PC-9 (cell line): Measurements from ENCODE around the gene FAM151B. TPM values are rescaled to one million over a fixed set of nuclear protein-coding genes. Genes with fewer than 3 reads are reported as not detected.

Experiments
- BruUV-seq: library from RNA; stranded (reverse); fragments of 400-500 nt; replicated peaks from 2 replicates; lab custom pipeline; 2021; lab: Mats Ljungman, UMichigan
- CTCF ChIA-PET: fragments of 300-600 bp; sonication (Branson Sonifier 250); formaldehyde crosslinking; loops from one replicate; lab custom pipeline; 2022; ENCODE audit warnings: antibody characterized with exemption; lab: Charles Lee
- POLR2A ChIA-PET: fragments of 300-600 bp; sonication (Branson Sonifier 250); formaldehyde crosslinking; loops from one replicate; lab custom pipeline; 2022; ENCODE audit warnings: antibody characterized with exemption; ENCODE audit not compliant: unreplicated experiment; lab: Charles Lee
- DNase-seq, 2 experiments: peaks; one replicate each; pipeline versions ENCODE4 v3.0.0 to v3.0.0-alpha.2; 2015 to 2022; ENCODE audit warnings: mixed read lengths in 1 of 2
- H2AFZ ChIP-seq: fragments of 200-600 bp; sonication (generic); 2 replicates; pipeline ENCODE4 v1.8.1; 2017; ENCODE audit warnings: antibody characterized with exemption
- H3F3A ChIP-seq: fragments of 200-600 bp; sonication (generic); 2 replicates; pipeline ENCODE4 v1.8.1; 2017; ENCODE audit warnings: antibody characterized with exemption, mild to moderate bottlenecking, low read depth; ENCODE audit not compliant: insufficient read depth
- H3K27ac ChIP-seq: fragments of 200-600 bp; sonication (generic); 2 replicates; pipeline ENCODE4 v1.6.1; 2016; ENCODE audit warnings: mixed run types
- H3K27me3 ChIP-seq: fragments of 200-600 bp; sonication (generic); 2 replicates; pipeline ENCODE4 v1.6.1; 2016; ENCODE audit warnings: low read depth, mixed run types; ENCODE audit not compliant: insufficient read depth
- H3K36me3 ChIP-seq: fragments of 200-600 bp; sonication (generic); 2 replicates; pipeline ENCODE4 v1.6.1; 2016; ENCODE audit warnings: low read depth, mixed run types
- H3K4me1 ChIP-seq: fragments of 200-600 bp; sonication (generic); replicated peaks from 2 replicates; pipeline ENCODE4 v1.6.1; 2016; ENCODE audit warnings: mixed run types; ENCODE audit not compliant: insufficient read depth
- H3K4me2 ChIP-seq: fragments of 200-600 bp; sonication (generic); 2 replicates; pipeline ENCODE4 v1.6.1; 2017; ENCODE audit warnings: mixed run types
- H3K4me3 ChIP-seq: fragments of 200-600 bp; sonication (generic); 2 replicates; pipeline ENCODE4 v1.6.1; 2016; ENCODE audit warnings: mixed run types
- H3K79me2 ChIP-seq: fragments of 200-600 bp; sonication (generic); 2 replicates; pipeline ENCODE4 v1.6.1; 2017; ENCODE audit warnings: low read depth, mixed run types
- H3K9me2 ChIP-seq: fragments of 200-600 bp; sonication (generic); 2 replicates; pipeline ENCODE4 v1.8.1; 2017; ENCODE audit warnings: mild to moderate bottlenecking; ENCODE audit not compliant: insufficient read depth
- H3K9me3 ChIP-seq: fragments of 200-600 bp; sonication (generic); 2 replicates; pipeline ENCODE4 v1.8.1; 2016; ENCODE audit warnings: low read depth; ENCODE audit not compliant: insufficient read depth
- H4K20me1 ChIP-seq: fragments of 200-600 bp; sonication (generic); 2 replicates; pipeline ENCODE4 v1.8.1; 2017; ENCODE audit not compliant: insufficient read depth
- CTCF ChIP-seq: fragments of 200-600 bp; sonication (generic); conservative IDR thresholded peaks from 2 replicates; pipeline ENCODE4 v1.6.1; 2017; ENCODE audit warnings: mixed run types, antibody characterized with exemption, mild to moderate bottlenecking, moderate library complexity
- EZH2 ChIP-seq: fragments of 200-600 bp; sonication (generic); IDR thresholded peaks from 2 replicates; pipeline ENCODE4 v1.8.0; 2017; ENCODE audit warnings: antibody characterized with exemption, low read depth
- intact Hi-C: fragments of 100-400 bp; cut with micrococcal nuclease; formaldehyde crosslinking; loops from one replicate; pipeline ENCODE4 v1.10.0; 2022; ENCODE audit not compliant: unreplicated experiment
- total RNA-seq: library from RNA; stranded (reverse); gene quantifications from 2 replicates; pipeline ENCODE4 v1.2.3, GENCODE V29; 2021

The FAM151B gene
- total RNA-seq, 1 experiment from 2014 or later = 1.7 TPM

GRCh38 chr5:80504833-80505232, 16.9 kb downstream of the FAM151B start:
- no TSS peak for BruUV-seq
- no peak for TF ChIP-seq CTCF
- TF ChIP-seq EZH2 = no peak

GRCh38 chr5:80507663-80508062, 19.8 kb downstream of the FAM151B start:
- TF ChIP-seq CTCF (no peak), EZH2 (no peak)
- H3K4me2 ChIP-seq = no peak overlapping the region
- H3K79me2 ChIP-seq = no peaks in the 10 kb centered on the region
- no peak overlapping the region for H2AFZ ChIP-seq
- H3K4me3 ChIP-seq = no peak overlapping the region
- H3F3A ChIP-seq = 0 out of 2 replicates have a peak, but pooled peaks cover 3% of the 10 kb centered on the region
- H4K20me1 ChIP-seq = no peaks in the 10 kb centered on the region
- H3K4me1 ChIP-seq = peaks cover 12% of the 10 kb centered on the region; the same call in 1 of the 2 replicates
- intact Hi-C loops = no loop called here
- no peaks in the 10 kb centered on the region for H3K36me3 ChIP-seq
- no peaks in the 10 kb centered on the region for H3K27me3 ChIP-seq
- ChIA-PET POLR2A (interaction anchor here (0.6 kb wide), 1 partner anchor 901 kb away, joined by 3 read pairs; no protein-coding TSS in a partner anchor), CTCF (no interaction called here)
- DNase-seq = no peak
- H3K9me2 ChIP-seq = no peaks in the 10 kb centered on the region; the same call in 1 of the 2 replicates
- H3K9me3 ChIP-seq = no peaks in the 10 kb centered on the region
- H3K27ac ChIP-seq = no peak overlapping the region
- BruUV-seq = no TSS peak

More at GRCh38 chr5:80504833-80505232, 16.9 kb downstream of the FAM151B start:
- intact Hi-C loops = no loop called here
- no peaks in the 10 kb centered on the region for H3K27me3 ChIP-seq
- ChIA-PET CTCF (no interaction called here), POLR2A (no interaction called here)
- DNase-seq = no peak
- no peaks in the 10 kb centered on the region for H3K9me3 ChIP-seq
- H3F3A ChIP-seq = 0 out of 2 replicates have a peak, but pooled peaks cover 4% of the 10 kb centered on the region
- H3K4me3 ChIP-seq = no peak overlapping the region
- H3K27ac ChIP-seq = no peak overlapping the region
- no peaks in the 10 kb centered on the region; the same call in 1 of the 2 replicates for H3K9me2 ChIP-seq
- H3K79me2 ChIP-seq = no peaks in the 10 kb centered on the region
- H3K4me2 ChIP-seq = no peak overlapping the region
- H2AFZ ChIP-seq = no peak overlapping the region
- H3K4me1 ChIP-seq = peaks cover 13% of the 10 kb centered on the region; the same call in 1 of the 2 replicates
- H3K36me3 ChIP-seq = no peaks in the 10 kb centered on the region
- no peaks in the 10 kb centered on the region for H4K20me1 ChIP-seq

- Histone ChIP-seq H3K9me3 (no peaks in the 10 kb centered on the region), H3K36me3 (no peaks in the 10 kb centered on the region), H3K79me2 (no peaks in the 10 kb centered on the region), H2AFZ (no peak overlapping the region), H3F3A (no peaks in the 10 kb centered on the region), H3K27me3 (no peaks in the 10 kb centered on the region), H3K9me2 (no peaks in the 10 kb centered on the region; the same call in 1 of the 2 replicates), H4K20me1 (no peaks in the 10 kb centered on the region), H3K4me2 (no peak overlapping the region), H3K4me1 (peaks cover under 1% of the 10 kb centered on the region; the same call in 1 of the 2 replicates), H3K27ac (no peak overlapping the region), H3K4me3 (no peak overlapping the region)
- POLR2A ChIA-PET = no interaction called here
- no peak for DNase-seq
- intact Hi-C loops = no loop called here
- CTCF ChIA-PET = no interaction called here
- no TSS peak for BruUV-seq
- no peak for TF ChIP-seq CTCF
- TF ChIP-seq EZH2 = no peak
Measured at GRCh38 chr5:80508844-80509243, 20.9 kb downstream of the FAM151B start.
